ENCODE data around the gene ZC3H12C. TPM values are rescaled to one million over a fixed set of nuclear protein-coding genes. Genes with fewer than 3 reads are reported as not detected.

Gene ZC3H12C
- total and polyA plus RNA-seq, 2 of the 4 experiments (the other 2 are of a cell fraction), result 4.2 to 15.8 TPM

DNA sequence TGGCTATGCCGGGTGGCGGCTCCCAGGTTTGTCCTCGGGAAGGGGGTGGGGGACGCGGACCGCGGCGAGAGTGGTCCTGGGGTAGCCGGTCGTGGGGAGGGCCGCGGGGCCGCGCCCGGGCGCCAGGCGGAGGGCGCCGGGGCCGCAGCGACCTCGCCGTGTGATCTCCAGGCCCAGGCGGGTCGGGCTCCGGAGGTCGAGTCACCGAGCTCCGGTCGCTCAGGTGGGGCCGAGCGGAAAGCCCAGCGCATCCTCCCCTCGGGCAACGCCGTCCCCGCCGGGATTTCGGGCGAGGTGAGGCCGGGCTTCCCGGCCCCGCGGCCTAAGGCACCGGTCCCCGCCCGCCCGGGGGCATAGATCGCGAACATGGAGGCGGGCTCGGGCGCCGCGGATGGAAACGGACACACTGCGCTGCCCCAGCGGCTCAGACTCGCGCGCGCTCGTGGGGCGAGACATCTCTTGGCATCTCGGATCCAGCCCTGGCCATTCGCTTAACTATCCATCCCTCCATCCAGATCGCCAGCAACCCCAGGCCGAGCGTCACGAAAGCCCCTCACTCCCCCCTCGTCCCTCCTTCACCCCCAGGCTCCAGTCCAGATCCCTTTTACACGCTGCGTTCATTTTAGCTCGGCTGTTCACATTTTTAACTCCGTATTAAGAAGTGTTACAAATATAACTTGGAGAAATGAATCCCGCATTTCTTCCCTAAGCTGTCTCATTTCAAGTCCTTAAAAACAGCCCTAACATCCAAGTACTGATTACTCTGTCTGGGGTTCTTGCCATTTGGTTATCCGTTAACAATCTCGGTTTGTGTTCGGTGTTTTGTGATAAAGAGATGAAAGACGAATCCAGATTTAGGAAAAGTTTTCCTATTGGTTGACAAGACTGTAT is 460 bp downstream of the ZC3H12C start:
- Histone ChIP-seq H3K14ac (replicated peaks; ENCODE audit: low read depth, low read length) (peak overlapping the region; percentile 83), H3K36me3 (ENCODE audit: control insufficient read depth, insufficient read depth, low read length) (no peaks in the 10 kb centered on the region), H3K23ac (ENCODE audit: low read depth, low read length) (peak overlapping the region; percentile 80), H2BK5ac (ENCODE audit: low read depth, low read length, poor library complexity, severe bottlenecking) (peak overlapping the region; percentile 71), H3K9me3 (ENCODE audit: control insufficient read depth, insufficient read depth, low read length) (no peaks in the 10 kb centered on the region), H3K18ac (ENCODE audit: low read depth, low read length) (peak overlapping the region; percentile 52), H4K91ac (ENCODE audit: insufficient read depth, low read depth, low read length) (peak overlapping the region; percentile 65), H2BK15ac (ENCODE audit: low read depth, low read length) (peak overlapping the region; percentile 68; the same call in 1 of the 3 replicates), H3K9ac (ENCODE audit: low read depth, low read length) (peak overlapping the region; percentile 82), H3K27me3 (ENCODE audit: control insufficient read depth, insufficient read depth, low read length) (no peaks in the 10 kb centered on the region), H3K27ac (ENCODE audit: insufficient read depth, low read length) (peak overlapping the region; percentile 92), H4K20me1 (ENCODE audit: insufficient read depth, low read length) (peaks cover 9% of the 10 kb centered on the region; the same call in 1 of the 2 replicates), H4K8ac (ENCODE audit: low read depth in 2 of 2, low read length in 2 of 2) (peak overlapping the region; percentile 70 to 92), H3K4me2 (ENCODE audit: low read depth, low read length) (peak overlapping the region; percentile 94), H3K4ac (ENCODE audit: low read depth, low read length) (peak overlapping the region; percentile 69), H2BK120ac (ENCODE audit: low read depth, low read length) (peak overlapping the region; percentile 71), H2AFZ (replicated peaks; ENCODE audit: low read length, poor library complexity) (peak overlapping the region; percentile 93), H3K56ac (ENCODE audit: extremely low read depth, insufficient read depth, low read length) (peak overlapping the region; percentile 40; the same call in 1 of the 2 replicates), H3K9me1 (ENCODE audit: insufficient read depth, low read length) (peaks cover 11% of the 10 kb centered on the region), H3K79me1 (ENCODE audit: low read depth in 1 of 2, low read length in 2 of 2) (peaks cover 9 to 36% of the 10 kb centered on the region in 2 experiments), H4K5ac (ENCODE audit: low read depth, low read length) (peak overlapping the region; percentile 40), H2AK5ac (ENCODE audit: low read depth, low read length) (peak overlapping the region; percentile 56; the same call in 1 of the 2 replicates), H2AK9ac (replicated peaks; ENCODE audit: low read depth, low read length, poor library complexity) (peak overlapping the region; percentile 87), H2BK20ac (ENCODE audit: low read depth, low read length) (no peak overlapping the region), H3K4me1 (ENCODE audit: control insufficient read depth, insufficient read depth, low read length) (peaks cover 6% of the 10 kb centered on the region), H3K4me3 (ENCODE audit: insufficient read depth, low read depth, low read length) (peak overlapping the region; percentile 76)
- dilution Hi-C loops (cut with HindIII; ENCODE audit: low sequenced_read_pairs, unreplicated experiment) (no loop called here), intact Hi-C loops (cut with micrococcal nuclease) (loop anchor here (1.0 to 5.0 kb wide), 5 partner anchors 104 to 339 kb away; no protein-coding TSS in a partner anchor), in situ Hi-C loops (cut with MboI; ENCODE audit: low sequenced_read_pairs) (loop anchor here (5.0 kb wide), 1 partner anchor 141 kb away; no protein-coding TSS in a partner anchor)
- DNase-seq, result peak; percentile 51
- ChIA-PET CTCF (interaction anchor here (1.4 kb wide), 1 partner anchor 20 kb away, joined by 3 read pairs; no protein-coding TSS in a partner anchor), POLR2A (ENCODE audit: unreplicated experiment) (no interaction called here)
- TF ChIP-seq FOS (IDR thresholded peaks at IDR 0.05; ENCODE audit: low read depth, low read length) (no peak), RAD21 (IDR thresholded peaks at IDR 0.05; ENCODE audit: low read length) (0 out of 2 replicates have a peak, but pooled peaks have one; percentile 13), CHD1 (IDR thresholded peaks at IDR 0.05; ENCODE audit: low read depth, low read length) (peak; percentile 33; the same call in 1 of the 2 replicates), RCOR1 (IDR thresholded peaks at IDR 0.05; ENCODE audit: insufficient replicate concordance, low read length) (no peak), MAZ (IDR thresholded peaks at IDR 0.05; ENCODE audit: borderline replicate concordance, low read depth, low read length) (0 out of 2 replicates have a peak, but pooled peaks have one; percentile 3), MAFK (IDR thresholded peaks at IDR 0.05; ENCODE audit: low read depth, low read length) (no peak), POLR2A (IDR thresholded peaks at IDR 0.05; ENCODE audit: low read depth, low read length) (peak; percentile 44; the same call in 1 of the 2 replicates)
- TF ChIP-seq, protein P1, sequence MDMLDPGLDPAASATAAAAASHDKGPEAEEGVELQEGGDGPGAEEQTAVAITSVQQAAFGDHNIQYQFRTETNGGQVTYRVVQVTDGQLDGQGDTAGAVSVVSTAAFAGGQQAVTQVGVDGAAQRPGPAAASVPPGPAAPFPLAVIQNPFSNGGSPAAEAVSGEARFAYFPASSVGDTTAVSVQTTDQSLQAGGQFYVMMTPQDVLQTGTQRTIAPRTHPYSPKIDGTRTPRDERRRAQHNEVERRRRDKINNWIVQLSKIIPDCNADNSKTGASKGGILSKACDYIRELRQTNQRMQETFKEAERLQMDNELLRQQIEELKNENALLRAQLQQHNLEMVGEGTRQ (IDR thresholded peaks at IDR 0.05; ENCODE audit: low read depth, low read length), result no peak
- TF ChIP-seq, protein P2, sequence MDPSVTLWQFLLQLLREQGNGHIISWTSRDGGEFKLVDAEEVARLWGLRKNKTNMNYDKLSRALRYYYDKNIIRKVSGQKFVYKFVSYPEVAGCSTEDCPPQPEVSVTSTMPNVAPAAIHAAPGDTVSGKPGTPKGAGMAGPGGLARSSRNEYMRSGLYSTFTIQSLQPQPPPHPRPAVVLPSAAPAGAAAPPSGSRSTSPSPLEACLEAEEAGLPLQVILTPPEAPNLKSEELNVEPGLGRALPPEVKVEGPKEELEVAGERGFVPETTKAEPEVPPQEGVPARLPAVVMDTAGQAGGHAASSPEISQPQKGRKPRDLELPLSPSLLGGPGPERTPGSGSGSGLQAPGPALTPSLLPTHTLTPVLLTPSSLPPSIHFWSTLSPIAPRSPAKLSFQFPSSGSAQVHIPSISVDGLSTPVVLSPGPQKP (IDR thresholded peaks at IDR 0.05; ENCODE audit: borderline replicate concordance, low read depth, low read length), result no peak
- TF ChIP-seq, protein P3, sequence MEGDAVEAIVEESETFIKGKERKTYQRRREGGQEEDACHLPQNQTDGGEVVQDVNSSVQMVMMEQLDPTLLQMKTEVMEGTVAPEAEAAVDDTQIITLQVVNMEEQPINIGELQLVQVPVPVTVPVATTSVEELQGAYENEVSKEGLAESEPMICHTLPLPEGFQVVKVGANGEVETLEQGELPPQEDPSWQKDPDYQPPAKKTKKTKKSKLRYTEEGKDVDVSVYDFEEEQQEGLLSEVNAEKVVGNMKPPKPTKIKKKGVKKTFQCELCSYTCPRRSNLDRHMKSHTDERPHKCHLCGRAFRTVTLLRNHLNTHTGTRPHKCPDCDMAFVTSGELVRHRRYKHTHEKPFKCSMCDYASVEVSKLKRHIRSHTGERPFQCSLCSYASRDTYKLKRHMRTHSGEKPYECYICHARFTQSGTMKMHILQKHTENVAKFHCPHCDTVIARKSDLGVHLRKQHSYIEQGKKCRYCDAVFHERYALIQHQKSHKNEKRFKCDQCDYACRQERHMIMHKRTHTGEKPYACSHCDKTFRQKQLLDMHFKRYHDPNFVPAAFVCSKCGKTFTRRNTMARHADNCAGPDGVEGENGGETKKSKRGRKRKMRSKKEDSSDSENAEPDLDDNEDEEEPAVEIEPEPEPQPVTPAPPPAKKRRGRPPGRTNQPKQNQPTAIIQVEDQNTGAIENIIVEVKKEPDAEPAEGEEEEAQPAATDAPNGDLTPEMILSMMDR (conservative IDR thresholded peaks at IDR 0.05; ENCODE audit: low read depth, low read length), result no peak
- no TSS peak for BruUV-seq (replicated peaks)
- peak; percentile 58 for ATAC-seq (ENCODE audit: low read depth)
- 0% methylated on average over 25 of the region's 80 CpGs; no CpG with 5 or more reads in 1 of the 2 experiments for WGBS, 2 experiments (ENCODE audit: extremely low coverage in 2 of 2, insufficient read length in 1 of 2)

Measured in IMR-90 (cell line).